Endothelial cell of umbilical vein (primary cell): ENCODE results near the gene RASSF10. TPM values are rescaled to one million over a fixed set of nuclear protein-coding genes. Genes with fewer than 3 reads are reported as not detected.

Experiments used
- BruUV-seq: library from RNA; stranded (reverse); fragments of 400-500 nt; replicated peaks from 2 replicates; lab custom pipeline; 2021; lab: Mats Ljungman, UMichigan
- CTCF ChIA-PET: fragments of 300-600, 350-600 bp; sonication (Branson Sonifier 250); formaldehyde crosslinking; loops from one replicate; lab custom pipeline; 2021; ENCODE audit warnings: antibody characterized with exemption, inconsistent platforms; lab: Charles Lee
- POLR2A ChIA-PET: fragments of 300-600, 350-600 bp; sonication (Branson Sonifier 250); formaldehyde crosslinking; loops from one replicate; lab custom pipeline; 2021; ENCODE audit warnings: antibody characterized with exemption, inconsistent platforms; lab: Charles Lee
- DNase-seq: peaks from one replicate; pipeline ENCODE4 v3.0.0-alpha.2; 2011; ENCODE audit warnings: low read depth, low spot score
- FAIRE-seq: peaks from 2 replicates; lab custom pipeline; 2011; peaks lifted over from hg19 to GRCh38; lab: Jason Lieb, UNC
- H2AFZ ChIP-seq: 2 replicates; pipeline ENCODE4 v1.6.0; 2012; ENCODE audit warnings: low read depth, low read length, control low read depth, inconsistent platforms
- H3K27ac ChIP-seq: 2 replicates; pipeline ENCODE4 v1.5.1; 2011; ENCODE audit warnings: low read depth, mild to moderate bottlenecking, control low read depth, low read length, moderate library complexity; ENCODE audit not compliant: insufficient read depth
- H3K27me3 ChIP-seq, 2 experiments: 2 replicates each; pipeline versions ENCODE4 v1.6.0 to v1.6.1; 2011; ENCODE audit warnings: low read length in 2 of 2, mixed read lengths in 1 of 2; ENCODE audit not compliant: control insufficient read depth in 2 of 2, insufficient read depth in 2 of 2
- H3K36me3 ChIP-seq, 2 experiments: 2 replicates in 1 of 2; 3 replicates in 1 of 2; pipeline ENCODE4 v1.5.1; 2011; ENCODE audit warnings: low read length in 2 of 2, mild to moderate bottlenecking in 1 of 2, moderate library complexity in 1 of 2; ENCODE audit not compliant: control insufficient read depth in 2 of 2, insufficient read depth in 2 of 2; ENCODE audit errors: extremely low read depth in 1 of 2
- H3K4me1 ChIP-seq: 3 replicates; pipeline ENCODE4 v1.5.1; 2011; ENCODE audit warnings: mild to moderate bottlenecking, low read length; ENCODE audit not compliant: control insufficient read depth, insufficient read depth; ENCODE audit errors: extremely low read depth
- H3K4me2 ChIP-seq: 2 replicates; pipeline ENCODE4 v1.6.1; 2011; ENCODE audit warnings: low read length, control low read depth, mixed read lengths; ENCODE audit not compliant: insufficient read depth
- H3K4me3 ChIP-seq, 3 experiments: fragments of 200-600 bp in 1 of 3; sonication (generic), shearing (Covaris generic) in 1 of 3; replicated peaks in 1 of 3; 2 replicates each; pipeline ENCODE4 v1.5.1; 2011 to 2016; ENCODE audit warnings: control low read depth in 3 of 3, low read length in 3 of 3, mild to moderate bottlenecking in 2 of 3, inconsistent platforms in 1 of 3, low read depth in 1 of 3, moderate library complexity in 1 of 3; ENCODE audit not compliant: insufficient read depth in 1 of 3
- H3K79me2 ChIP-seq: 2 replicates; pipeline ENCODE4 v1.6.0; 2012; ENCODE audit warnings: low read length, inconsistent platforms; ENCODE audit not compliant: control insufficient read depth, insufficient read depth
- H3K9ac ChIP-seq: replicated peaks from 2 replicates; pipeline ENCODE3; 2011; ENCODE audit warnings: low read length, control low read depth; ENCODE audit not compliant: insufficient read depth; ENCODE audit errors: extremely low read depth
- H3K9me1 ChIP-seq: replicated peaks from 3 replicates; pipeline ENCODE4 v1.6.0; 2011; ENCODE audit warnings: mild to moderate bottlenecking, low read length; ENCODE audit not compliant: control insufficient read depth, insufficient read depth; ENCODE audit errors: extremely low read depth
- H3K9me3 ChIP-seq: replicated peaks from 2 replicates; pipeline ENCODE4 v1.5.1; 2012; ENCODE audit warnings: low read length, inconsistent platforms; ENCODE audit not compliant: control insufficient read depth, insufficient read depth
- H4K20me1 ChIP-seq: replicated peaks from 2 replicates; pipeline ENCODE3; 2011; ENCODE audit warnings: mild to moderate bottlenecking, low read length; ENCODE audit not compliant: control insufficient read depth, insufficient read depth; ENCODE audit errors: extremely low read depth
- EZH2 ChIP-seq: IDR thresholded peaks from 2 replicates; pipeline ENCODE4 v1.6.1; 2012; ENCODE audit warnings: borderline replicate concordance, low read depth, mild to moderate bottlenecking, moderate library complexity, low read length, inconsistent platforms; ENCODE audit not compliant: severe bottlenecking
- FOS ChIP-seq: IDR thresholded peaks from 2 replicates; pipeline ENCODE4 v1.6.1; 2011; ENCODE audit warnings: mild to moderate bottlenecking, low read length, moderate library complexity, borderline replicate concordance; ENCODE audit not compliant: insufficient read depth
- GATA2 ChIP-seq: IDR thresholded peaks from 2 replicates; pipeline ENCODE4 v1.7.0; 2011; ENCODE audit warnings: low read depth, mild to moderate bottlenecking, moderate library complexity, mixed read lengths, low read length; ENCODE audit not compliant: insufficient read length, insufficient read depth
- JUN ChIP-seq: IDR thresholded peaks from 2 replicates; pipeline ENCODE4 v1.6.1; 2011; ENCODE audit warnings: borderline replicate concordance, low read depth; ENCODE audit not compliant: insufficient read length, insufficient read depth
- MYC ChIP-seq: IDR thresholded peaks from one replicate; pipeline ENCODE4 v1.6.1; 2011; ENCODE audit warnings: mild to moderate bottlenecking, low read depth, low read length
- POLR2A ChIP-seq: IDR thresholded peaks from 2 replicates; pipeline ENCODE4 v1.6.1; 2012; ENCODE audit warnings: low read depth, mild to moderate bottlenecking, control low read depth, low read length
- POLR2AphosphoS5 ChIP-seq: IDR thresholded peaks from 2 replicates; pipeline ENCODE4 v1.6.1; 2012; ENCODE audit warnings: low read depth, mild to moderate bottlenecking, control low read depth, low read length, moderate library complexity; ENCODE audit not compliant: insufficient read depth
- dilution Hi-C: fragments of 300-500 bp; cut with MboI; formaldehyde crosslinking; loops from one replicate; pipeline ENCODE4 v1.15.0; 2019; ENCODE audit warnings: low sequenced_read_pairs; ENCODE audit not compliant: extremely low pct_ligation_motif_present
- intact Hi-C: fragments of 100-400 bp; cut with micrococcal nuclease; formaldehyde crosslinking; loops from one replicate; pipeline ENCODE4 v1.10.0; 2022
- polyA plus RNA-seq, 4 experiments: library from polyadenylated mRNA; depleted of rRNA in 3 of 4; stranded (reverse) in 3 of 4; unstranded in 1 of 4; fragments of >200 nt; gene quantifications; 2 replicates each; pipeline versions ENCODE4 v1.2.1 to v1.2.3, GENCODE V29; 2011 to 2012; ENCODE audit warnings: missing spikeins in 1 of 4
- total RNA-seq: library from RNA; stranded (reverse); gene quantifications from 2 replicates; pipeline ENCODE4 v1.2.3, GENCODE V29; 2021
- TF ChIP-seq, protein P1 (sequence below), 2 donors: IDR thresholded peaks; 1 replicate in 1 of 2; 2 replicates in 1 of 2; pipeline ENCODE4 v1.5.1; 2011; ENCODE audit warnings: low read length in 2 of 2, mild to moderate bottlenecking in 2 of 2, moderate library complexity in 2 of 2, control low read depth in 1 of 2, inconsistent platforms in 1 of 2, low read depth in 1 of 2; ENCODE audit not compliant: insufficient read depth in 1 of 2; ENCODE audit errors: extremely low read depth in 1 of 2
- TF ChIP-seq, protein P2 (sequence below): IDR thresholded peaks from 2 replicates; pipeline ENCODE4 v1.6.1; 2011; ENCODE audit not compliant: insufficient read depth, insufficient read length

RASSF10 gene
- total and polyA plus RNA-seq, 2 donors (not counting 3 experiments of a cell fraction or from before 2014, with no cell fraction given) = 0.03 TPM; not detected in 1

DNA sequence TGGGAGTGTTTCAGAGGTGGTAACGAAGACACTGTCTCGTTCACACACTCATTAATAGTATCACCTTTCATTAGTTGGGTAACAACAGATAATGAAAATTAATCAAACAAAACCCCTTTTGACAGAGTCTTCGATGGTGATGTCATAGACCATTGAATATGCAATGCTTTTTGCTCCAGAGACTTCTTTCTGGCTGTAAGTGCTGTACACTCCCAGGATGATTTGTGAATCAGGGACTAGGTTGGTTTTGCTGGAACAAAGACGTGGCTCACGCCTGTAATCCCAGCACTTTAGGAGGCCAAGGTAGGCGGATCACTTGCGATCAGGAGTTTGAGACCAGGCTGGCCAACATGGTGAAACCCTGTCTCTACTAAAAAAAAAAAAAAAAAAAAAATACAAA, 9.5 kb upstream of the RASSF10 start:
- FAIRE-seq = no peak
- CTCF ChIA-PET = no interaction called here
- no TSS peak for BruUV-seq
- TF ChIP-seq, protein P1, sequence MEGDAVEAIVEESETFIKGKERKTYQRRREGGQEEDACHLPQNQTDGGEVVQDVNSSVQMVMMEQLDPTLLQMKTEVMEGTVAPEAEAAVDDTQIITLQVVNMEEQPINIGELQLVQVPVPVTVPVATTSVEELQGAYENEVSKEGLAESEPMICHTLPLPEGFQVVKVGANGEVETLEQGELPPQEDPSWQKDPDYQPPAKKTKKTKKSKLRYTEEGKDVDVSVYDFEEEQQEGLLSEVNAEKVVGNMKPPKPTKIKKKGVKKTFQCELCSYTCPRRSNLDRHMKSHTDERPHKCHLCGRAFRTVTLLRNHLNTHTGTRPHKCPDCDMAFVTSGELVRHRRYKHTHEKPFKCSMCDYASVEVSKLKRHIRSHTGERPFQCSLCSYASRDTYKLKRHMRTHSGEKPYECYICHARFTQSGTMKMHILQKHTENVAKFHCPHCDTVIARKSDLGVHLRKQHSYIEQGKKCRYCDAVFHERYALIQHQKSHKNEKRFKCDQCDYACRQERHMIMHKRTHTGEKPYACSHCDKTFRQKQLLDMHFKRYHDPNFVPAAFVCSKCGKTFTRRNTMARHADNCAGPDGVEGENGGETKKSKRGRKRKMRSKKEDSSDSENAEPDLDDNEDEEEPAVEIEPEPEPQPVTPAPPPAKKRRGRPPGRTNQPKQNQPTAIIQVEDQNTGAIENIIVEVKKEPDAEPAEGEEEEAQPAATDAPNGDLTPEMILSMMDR (IDR thresholded peaks at IDR 0.05; ENCODE audit: extremely low read depth in 1 of 2, insufficient read depth in 1 of 2, low read depth in 1 of 2, low read length in 2 of 2) = no peak
- TF ChIP-seq POLR2AphosphoS5 = no peak
- no peak for TF ChIP-seq GATA2
- no peak for TF ChIP-seq JUN
- no peak for TF ChIP-seq MYC
- no peak for TF ChIP-seq EZH2
- TF ChIP-seq, protein P2, sequence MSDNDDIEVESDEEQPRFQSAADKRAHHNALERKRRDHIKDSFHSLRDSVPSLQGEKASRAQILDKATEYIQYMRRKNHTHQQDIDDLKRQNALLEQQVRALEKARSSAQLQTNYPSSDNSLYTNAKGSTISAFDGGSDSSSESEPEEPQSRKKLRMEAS = no peak
- no peak for TF ChIP-seq POLR2A
- no peak for TF ChIP-seq FOS
- no peaks in the 10 kb centered on the region for H3K9me3 ChIP-seq
- H4K20me1 ChIP-seq = no peaks in the 10 kb centered on the region
- H3K4me1 ChIP-seq = no peaks in the 10 kb centered on the region
- no peak overlapping the region for H2AFZ ChIP-seq
- intact Hi-C loops = no loop called here
- dilution Hi-C loops = no loop called here
- no peaks in the 10 kb centered on the region for H3K36me3 ChIP-seq
- no peaks in the 10 kb centered on the region for H3K9me1 ChIP-seq
- POLR2A ChIA-PET = no interaction called here
- H3K4me3 ChIP-seq = no peak overlapping the region
- no peak overlapping the region for H3K9ac ChIP-seq
- H3K27me3 ChIP-seq = peaks cover 28 to 34% of the 10 kb centered on the region in 2 experiments
- H3K4me2 ChIP-seq = no peak overlapping the region
- H3K79me2 ChIP-seq = no peaks in the 10 kb centered on the region
- no peak overlapping the region for H3K27ac ChIP-seq
- DNase-seq = no peak
